ENCODE data around the gene KSR2.

Gene KSR2

DNA sequence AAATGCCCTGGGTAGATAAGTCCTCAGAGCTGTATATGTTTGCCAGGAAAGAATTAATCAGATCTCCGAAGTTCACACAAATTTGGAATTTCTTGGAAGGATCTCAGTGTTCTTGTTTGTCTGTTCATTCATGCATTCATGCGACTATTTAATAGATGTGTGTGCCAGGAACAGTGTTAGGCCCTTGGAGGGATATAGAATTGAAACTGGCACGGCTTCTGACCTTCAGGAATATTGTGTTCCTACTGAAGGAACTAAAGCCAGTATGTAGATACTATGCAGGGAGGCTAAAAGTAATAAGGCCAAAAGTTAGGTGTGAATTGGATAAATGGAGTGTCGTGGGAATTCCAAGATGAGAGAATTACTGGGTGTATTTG lies 441.3 kb downstream of the KSR2 start:
- Histone ChIP-seq H3K9ac (ENCODE audit: low read length) (no peak overlapping the region), H3K4me2 (ENCODE audit: low read length) (no peak overlapping the region), H3K4me1 (ENCODE audit: insufficient read depth, low read length, severe bottlenecking) (no peaks in the 10 kb centered on the region), H3K9me2 (ENCODE audit: low read depth, low read length) (no peaks in the 10 kb centered on the region), H3K27ac (ENCODE audit: low read depth, low read length, poor library complexity, severe bottlenecking) (no peak overlapping the region), H4K20me1 (ENCODE audit: insufficient read depth, low read length) (no peaks in the 10 kb centered on the region), H3K27me3 (ENCODE audit: insufficient read depth, low read length) (no peaks in the 10 kb centered on the region; the same call in 1 of the 2 replicates), H3K4me3 (ENCODE audit: low read depth, low read length, poor library complexity, severe bottlenecking) (no peak overlapping the region), H3K9me3 (ENCODE audit: low read length) (no peaks in the 10 kb centered on the region), H3K79me2 (ENCODE audit: insufficient read depth, low read length) (no peaks in the 10 kb centered on the region), H3K36me3 (ENCODE audit: insufficient read depth, low read length) (no peaks in the 10 kb centered on the region), H3F3A (ENCODE audit: insufficient read depth, low read length) (no peaks in the 10 kb centered on the region), H2AFZ (ENCODE audit: low read length) (no peak overlapping the region)
- TF ChIP-seq CTCF (IDR thresholded peaks at IDR 0.05; ENCODE audit: low read length) (no peak), EZH2 (IDR thresholded peaks at IDR 0.05; ENCODE audit: borderline replicate concordance, low read length) (no peak)

DNA sequence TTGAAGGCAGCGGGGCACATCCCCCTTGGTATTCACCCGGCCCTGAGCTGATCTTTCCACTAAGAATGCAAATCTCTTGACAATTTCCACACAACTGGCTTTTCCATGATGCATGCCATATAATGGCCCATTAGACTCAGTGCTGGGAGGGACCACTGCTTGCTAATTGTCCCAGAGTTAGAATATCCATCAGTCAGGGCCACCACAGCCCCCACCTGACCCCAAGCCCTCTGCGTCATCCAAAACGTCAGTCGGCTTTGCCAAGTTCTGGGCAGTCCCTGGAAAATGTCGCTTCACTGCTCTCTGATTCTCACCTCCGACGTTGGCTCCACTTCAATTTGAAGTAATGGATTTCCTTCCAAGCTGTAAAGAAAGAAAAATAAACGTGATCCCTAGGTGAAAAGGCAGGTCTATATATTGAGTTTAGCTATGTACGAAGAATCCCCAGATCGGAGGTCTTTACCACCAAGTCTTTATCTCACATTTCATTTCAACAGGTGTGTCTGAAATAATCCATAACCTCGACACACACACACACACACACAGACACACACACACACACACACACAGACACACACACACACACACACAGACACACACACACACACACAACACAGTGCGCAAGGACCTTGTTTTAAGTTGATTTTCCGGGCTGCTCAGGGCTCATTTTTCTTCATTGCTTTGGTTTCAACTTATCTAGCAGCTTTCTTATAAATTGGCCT lies 441.9 kb downstream of the KSR2 start:
- Histone ChIP-seq H2AFZ (ENCODE audit: low read length) (no peak overlapping the region), H3K4me1 (ENCODE audit: insufficient read depth, low read length, severe bottlenecking) (no peaks in the 10 kb centered on the region), H4K20me1 (ENCODE audit: insufficient read depth, low read length) (no peaks in the 10 kb centered on the region), H3F3A (ENCODE audit: insufficient read depth, low read length) (no peaks in the 10 kb centered on the region), H3K79me2 (ENCODE audit: insufficient read depth, low read length) (no peaks in the 10 kb centered on the region), H3K36me3 (ENCODE audit: insufficient read depth, low read length) (no peaks in the 10 kb centered on the region), H3K4me2 (ENCODE audit: low read length) (no peak overlapping the region), H3K9me3 (ENCODE audit: low read length) (no peaks in the 10 kb centered on the region), H3K27me3 (ENCODE audit: insufficient read depth, low read length) (no peaks in the 10 kb centered on the region; the same call in 1 of the 2 replicates), H3K4me3 (ENCODE audit: low read depth, low read length, poor library complexity, severe bottlenecking) (no peak overlapping the region), H3K9ac (ENCODE audit: low read length) (no peak overlapping the region), H3K27ac (ENCODE audit: low read depth, low read length, poor library complexity, severe bottlenecking) (no peak overlapping the region), H3K9me2 (ENCODE audit: low read depth, low read length) (no peaks in the 10 kb centered on the region)
- TF ChIP-seq CTCF (IDR thresholded peaks at IDR 0.05; ENCODE audit: low read length) (no peak), EZH2 (IDR thresholded peaks at IDR 0.05; ENCODE audit: borderline replicate concordance, low read length) (no peak)

DNA sequence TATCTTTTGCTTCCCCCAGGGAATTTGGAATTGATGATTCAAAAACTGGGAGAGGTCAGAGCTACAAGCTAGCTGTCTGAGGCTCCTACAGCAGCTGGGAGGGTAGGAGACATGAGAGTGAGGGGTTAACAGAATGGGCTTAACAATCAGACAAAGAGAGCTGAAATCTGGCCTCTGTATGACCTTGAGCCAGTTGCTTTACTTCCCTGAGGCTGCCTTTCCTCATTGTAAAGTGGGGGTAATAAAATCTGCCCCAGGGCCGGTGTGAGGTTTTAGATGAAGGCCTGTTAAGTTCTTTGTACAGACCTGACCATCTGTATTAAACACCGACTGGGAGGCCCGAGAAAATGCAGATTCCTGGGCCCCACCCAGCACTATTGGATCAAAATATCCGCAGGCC lies 443.0 kb downstream of the KSR2 start:
- Histone ChIP-seq H3F3A (ENCODE audit: insufficient read depth, low read length) (no peaks in the 10 kb centered on the region), H3K27me3 (ENCODE audit: insufficient read depth, low read length) (no peaks in the 10 kb centered on the region), H3K4me2 (ENCODE audit: low read length) (no peak overlapping the region), H3K9ac (ENCODE audit: low read length) (no peak overlapping the region), H3K4me3 (ENCODE audit: low read depth, low read length, poor library complexity, severe bottlenecking) (no peak overlapping the region), H3K9me2 (ENCODE audit: low read depth, low read length) (no peaks in the 10 kb centered on the region), H3K27ac (ENCODE audit: low read depth, low read length, poor library complexity, severe bottlenecking) (no peak overlapping the region), H4K20me1 (ENCODE audit: insufficient read depth, low read length) (no peaks in the 10 kb centered on the region), H3K9me3 (ENCODE audit: low read length) (no peaks in the 10 kb centered on the region), H3K79me2 (ENCODE audit: insufficient read depth, low read length) (no peaks in the 10 kb centered on the region), H3K36me3 (ENCODE audit: insufficient read depth, low read length) (no peaks in the 10 kb centered on the region), H3K4me1 (ENCODE audit: insufficient read depth, low read length, severe bottlenecking) (no peaks in the 10 kb centered on the region), H2AFZ (ENCODE audit: low read length) (no peak overlapping the region)
- no peak for TF ChIP-seq EZH2 (IDR thresholded peaks at IDR 0.05; ENCODE audit: borderline replicate concordance, low read length)
- no peak for TF ChIP-seq CTCF (IDR thresholded peaks at IDR 0.05; ENCODE audit: low read length)
